HepG2 (cell line): ENCODE results near the gene PRKCG. TPM values are rescaled to one million over a fixed set of nuclear protein-coding genes. Genes with fewer than 3 reads are reported as not detected.

ENCODE experiments used
- FOXP1 ChIP-seq, 2 experiments: fragments of 450-650 bp in 1 of 2; IDR thresholded peaks; 2 replicates each; pipeline ENCODE4 v1.6.1; 2017 to 2018; ENCODE audit warnings: antibody characterized with exemption in 1 of 2
- MIER3 ChIP-seq: IDR thresholded peaks from 2 replicates; pipeline ENCODE4 v1.6.1; 2016; ENCODE audit warnings: missing compliant biosample characterization, borderline replicate concordance
- MIXL1 ChIP-seq: IDR thresholded peaks from 2 replicates; pipeline ENCODE4 v1.6.1; 2016
- NFE2L2 ChIP-seq: fragments of 150-350 bp; IDR thresholded peaks from 2 replicates; pipeline ENCODE4 v1.6.1; 2014; ENCODE audit warnings: low read length
- NPAS2 ChIP-seq: sonication (generic); formaldehyde crosslinking; IDR thresholded peaks from 2 replicates; pipeline ENCODE4 v1.8.0; 2022; ENCODE audit warnings: mild to moderate bottlenecking, missing genetic modification reagents, borderline replicate concordance
- RFX1 ChIP-seq: fragments of 450-650 bp; IDR thresholded peaks from 2 replicates; pipeline ENCODE4 v1.6.1; 2017
- SALL1 ChIP-seq: sonication (generic); formaldehyde crosslinking; IDR thresholded peaks from 2 replicates; pipeline ENCODE4 v1.8.0; 2022; ENCODE audit warnings: mild to moderate bottlenecking, missing genetic modification reagents
- TBL1XR1 ChIP-seq: fragments of 150-350 bp; IDR thresholded peaks from 2 replicates; pipeline ENCODE4 v1.6.1; 2014; ENCODE audit warnings: borderline replicate concordance, low read length; ENCODE audit not compliant: partially characterized antibody
- ZNF235 ChIP-seq: sonication (generic); formaldehyde crosslinking; IDR thresholded peaks from 2 replicates; pipeline ENCODE4 v1.8.1; 2023; ENCODE audit warnings: mild to moderate bottlenecking, missing genetic modification reagents, borderline replicate concordance
- ZNF331 ChIP-seq: sonication (generic); formaldehyde crosslinking; IDR thresholded peaks from 2 replicates; pipeline ENCODE4 v1.4.0; 2020; ENCODE audit warnings: missing genetic modification reagents
- polyA plus RNA-seq, 8 experiments: library from polyadenylated mRNA; depleted of rRNA in 3 of 8; stranded (reverse) in 7 of 8; unstranded in 1 of 8; fragments of >200 nt; fragmentation: Illumina TruSeq in 4 of 8; extraction: Trizol in 4 of 8; gene quantifications; 2 replicates each; pipeline versions ENCODE4 v1.2.1 to v1.2.3, GENCODE V29; 2011 to 2016; ENCODE audit warnings: low read depth in 4 of 8, missing spikeins in 1 of 8, mixed read lengths in 1 of 8; ENCODE audit not compliant: insufficient read depth in 1 of 8
- total RNA-seq, 5 experiments: library from RNA; depleted of rRNA; stranded (reverse); fragments of >200 nt; fragmentation: Illumina TruSeq; extraction: Trizol; gene quantifications; 2 replicates each; pipeline ENCODE4 v1.2.3, GENCODE V29; 2016; ENCODE audit warnings: low read depth in 1 of 5
- TF ChIP-seq, protein P1 (sequence below): sonication (generic); formaldehyde crosslinking; IDR thresholded peaks from 2 replicates; pipeline ENCODE4 v1.5.0; 2020; ENCODE audit warnings: mild to moderate bottlenecking, missing genetic modification reagents, borderline replicate concordance
- TF ChIP-seq, protein P2 (sequence below): sonication (generic); formaldehyde crosslinking; IDR thresholded peaks from 2 replicates; pipeline ENCODE4 v1.4.0; 2020; ENCODE audit warnings: missing genetic modification reagents, mild to moderate bottlenecking, borderline replicate concordance
- TF ChIP-seq, protein P3 (sequence below): sonication (generic); formaldehyde crosslinking; conservative IDR thresholded peaks from 2 replicates; pipeline ENCODE4 v1.4.0; 2020; ENCODE audit warnings: missing genetic modification reagents
- TF ChIP-seq, protein P4 (sequence below): sonication (generic); formaldehyde crosslinking; IDR thresholded peaks from 2 replicates; pipeline ENCODE4 v1.5.1; 2020; ENCODE audit warnings: missing genetic modification reagents, mild to moderate bottlenecking, borderline replicate concordance

Gene PRKCG
- total and polyA plus RNA-seq, 2 of the 13 experiments (the other 11 are each of a cell fraction or from before 2014, with no cell fraction given) = 0.02 to 0.03 TPM

DNA sequence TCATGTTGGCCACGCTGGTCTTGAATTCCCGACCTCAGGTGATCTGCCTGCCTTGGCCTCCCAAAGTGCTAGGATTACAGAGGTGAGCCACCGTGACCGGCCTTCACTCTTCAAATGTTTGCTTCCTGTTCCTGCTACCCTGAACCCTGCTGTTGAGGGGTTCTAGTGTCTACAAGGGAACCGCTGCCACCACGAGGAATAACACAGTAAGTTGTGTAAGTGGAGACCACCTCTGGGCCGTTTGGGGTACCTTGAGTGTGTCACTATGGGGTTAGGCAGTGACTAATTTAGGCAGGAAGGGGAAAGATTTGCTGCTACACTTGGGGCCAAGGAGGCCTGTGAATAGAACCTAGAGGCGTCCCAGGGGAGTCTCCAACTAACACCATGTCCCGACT lies 16.5 kb upstream of the PRKCG start (continued):
- TF ChIP-seq, protein P1, sequence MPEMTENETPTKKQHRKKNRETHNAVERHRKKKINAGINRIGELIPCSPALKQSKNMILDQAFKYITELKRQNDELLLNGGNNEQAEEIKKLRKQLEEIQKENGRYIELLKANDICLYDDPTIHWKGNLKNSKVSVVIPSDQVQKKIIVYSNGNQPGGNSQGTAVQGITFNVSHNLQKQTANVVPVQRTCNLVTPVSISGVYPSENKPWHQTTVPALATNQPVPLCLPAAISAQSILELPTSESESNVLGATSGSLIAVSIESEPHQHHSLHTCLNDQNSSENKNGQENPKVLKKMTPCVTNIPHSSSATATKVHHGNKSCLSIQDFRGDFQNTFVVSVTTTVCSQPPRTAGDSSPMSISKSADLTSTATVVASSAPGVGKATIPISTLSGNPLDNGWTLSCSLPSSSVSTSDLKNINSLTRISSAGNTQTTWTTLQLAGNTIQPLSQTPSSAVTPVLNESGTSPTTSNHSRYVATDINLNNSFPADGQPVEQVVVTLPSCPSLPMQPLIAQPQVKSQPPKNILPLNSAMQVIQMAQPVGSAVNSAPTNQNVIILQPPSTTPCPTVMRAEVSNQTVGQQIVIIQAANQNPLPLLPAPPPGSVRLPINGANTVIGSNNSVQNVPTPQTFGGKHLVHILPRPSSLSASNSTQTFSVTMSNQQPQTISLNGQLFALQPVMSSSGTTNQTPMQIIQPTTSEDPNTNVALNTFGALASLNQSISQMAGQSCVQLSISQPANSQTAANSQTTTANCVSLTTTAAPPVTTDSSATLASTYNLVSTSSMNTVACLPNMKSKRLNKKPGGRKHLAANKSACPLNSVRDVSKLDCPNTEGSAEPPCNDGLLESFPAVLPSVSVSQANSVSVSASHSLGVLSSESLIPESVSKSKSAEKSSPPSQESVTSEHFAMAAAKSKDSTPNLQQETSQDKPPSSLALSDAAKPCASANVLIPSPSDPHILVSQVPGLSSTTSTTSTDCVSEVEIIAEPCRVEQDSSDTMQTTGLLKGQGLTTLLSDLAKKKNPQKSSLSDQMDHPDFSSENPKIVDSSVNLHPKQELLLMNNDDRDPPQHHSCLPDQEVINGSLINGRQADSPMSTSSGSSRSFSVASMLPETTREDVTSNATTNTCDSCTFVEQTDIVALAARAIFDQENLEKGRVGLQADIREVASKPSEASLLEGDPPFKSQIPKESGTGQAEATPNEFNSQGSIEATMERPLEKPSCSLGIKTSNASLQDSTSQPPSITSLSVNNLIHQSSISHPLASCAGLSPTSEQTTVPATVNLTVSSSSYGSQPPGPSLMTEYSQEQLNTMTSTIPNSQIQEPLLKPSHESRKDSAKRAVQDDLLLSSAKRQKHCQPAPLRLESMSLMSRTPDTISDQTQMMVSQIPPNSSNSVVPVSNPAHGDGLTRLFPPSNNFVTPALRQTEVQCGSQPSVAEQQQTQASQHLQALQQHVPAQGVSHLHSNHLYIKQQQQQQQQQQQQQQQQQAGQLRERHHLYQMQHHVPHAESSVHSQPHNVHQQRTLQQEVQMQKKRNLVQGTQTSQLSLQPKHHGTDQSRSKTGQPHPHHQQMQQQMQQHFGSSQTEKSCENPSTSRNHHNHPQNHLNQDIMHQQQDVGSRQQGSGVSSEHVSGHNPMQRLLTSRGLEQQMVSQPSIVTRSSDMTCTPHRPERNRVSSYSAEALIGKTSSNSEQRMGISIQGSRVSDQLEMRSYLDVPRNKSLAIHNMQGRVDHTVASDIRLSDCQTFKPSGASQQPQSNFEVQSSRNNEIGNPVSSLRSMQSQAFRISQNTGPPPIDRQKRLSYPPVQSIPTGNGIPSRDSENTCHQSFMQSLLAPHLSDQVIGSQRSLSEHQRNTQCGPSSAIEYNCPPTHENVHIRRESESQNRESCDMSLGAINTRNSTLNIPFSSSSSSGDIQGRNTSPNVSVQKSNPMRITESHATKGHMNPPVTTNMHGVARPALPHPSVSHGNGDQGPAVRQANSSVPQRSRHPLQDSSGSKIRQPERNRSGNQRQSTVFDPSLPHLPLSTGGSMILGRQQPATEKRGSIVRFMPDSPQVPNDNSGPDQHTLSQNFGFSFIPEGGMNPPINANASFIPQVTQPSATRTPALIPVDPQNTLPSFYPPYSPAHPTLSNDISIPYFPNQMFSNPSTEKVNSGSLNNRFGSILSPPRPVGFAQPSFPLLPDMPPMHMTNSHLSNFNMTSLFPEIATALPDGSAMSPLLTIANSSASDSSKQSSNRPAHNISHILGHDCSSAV (CRISPR knock-in tag) = no peak
- TF ChIP-seq NPAS2 (no peak), MIER3 (no peak), ZNF235 (no peak), SALL1 (CRISPR knock-in tag) (peak; percentile 59), NFE2L2 (no peak), FOXP1 (IDR thresholded peaks at IDR 0.05) (no peak), FOXP1 (CRISPR knock-in tag; IDR thresholded peaks at IDR 0.05) (peak; percentile 23; the same call in 1 of the 2 replicates), ZNF331 (CRISPR knock-in tag) (peak; percentile 44; the same call in 1 of the 2 replicates), MIXL1 (0 out of 2 replicates have a peak, but pooled peaks have one; percentile 53), TBL1XR1 (no peak), RFX1 (no peak)
- TF ChIP-seq, protein P2, sequence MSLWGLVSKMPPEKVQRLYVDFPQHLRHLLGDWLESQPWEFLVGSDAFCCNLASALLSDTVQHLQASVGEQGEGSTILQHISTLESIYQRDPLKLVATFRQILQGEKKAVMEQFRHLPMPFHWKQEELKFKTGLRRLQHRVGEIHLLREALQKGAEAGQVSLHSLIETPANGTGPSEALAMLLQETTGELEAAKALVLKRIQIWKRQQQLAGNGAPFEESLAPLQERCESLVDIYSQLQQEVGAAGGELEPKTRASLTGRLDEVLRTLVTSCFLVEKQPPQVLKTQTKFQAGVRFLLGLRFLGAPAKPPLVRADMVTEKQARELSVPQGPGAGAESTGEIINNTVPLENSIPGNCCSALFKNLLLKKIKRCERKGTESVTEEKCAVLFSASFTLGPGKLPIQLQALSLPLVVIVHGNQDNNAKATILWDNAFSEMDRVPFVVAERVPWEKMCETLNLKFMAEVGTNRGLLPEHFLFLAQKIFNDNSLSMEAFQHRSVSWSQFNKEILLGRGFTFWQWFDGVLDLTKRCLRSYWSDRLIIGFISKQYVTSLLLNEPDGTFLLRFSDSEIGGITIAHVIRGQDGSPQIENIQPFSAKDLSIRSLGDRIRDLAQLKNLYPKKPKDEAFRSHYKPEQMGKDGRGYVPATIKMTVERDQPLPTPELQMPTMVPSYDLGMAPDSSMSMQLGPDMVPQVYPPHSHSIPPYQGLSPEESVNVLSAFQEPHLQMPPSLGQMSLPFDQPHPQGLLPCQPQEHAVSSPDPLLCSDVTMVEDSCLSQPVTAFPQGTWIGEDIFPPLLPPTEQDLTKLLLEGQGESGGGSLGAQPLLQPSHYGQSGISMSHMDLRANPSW (CRISPR knock-in tag) = 0 out of 2 replicates have a peak, but pooled peaks have one; percentile 22
- TF ChIP-seq, protein P3, sequence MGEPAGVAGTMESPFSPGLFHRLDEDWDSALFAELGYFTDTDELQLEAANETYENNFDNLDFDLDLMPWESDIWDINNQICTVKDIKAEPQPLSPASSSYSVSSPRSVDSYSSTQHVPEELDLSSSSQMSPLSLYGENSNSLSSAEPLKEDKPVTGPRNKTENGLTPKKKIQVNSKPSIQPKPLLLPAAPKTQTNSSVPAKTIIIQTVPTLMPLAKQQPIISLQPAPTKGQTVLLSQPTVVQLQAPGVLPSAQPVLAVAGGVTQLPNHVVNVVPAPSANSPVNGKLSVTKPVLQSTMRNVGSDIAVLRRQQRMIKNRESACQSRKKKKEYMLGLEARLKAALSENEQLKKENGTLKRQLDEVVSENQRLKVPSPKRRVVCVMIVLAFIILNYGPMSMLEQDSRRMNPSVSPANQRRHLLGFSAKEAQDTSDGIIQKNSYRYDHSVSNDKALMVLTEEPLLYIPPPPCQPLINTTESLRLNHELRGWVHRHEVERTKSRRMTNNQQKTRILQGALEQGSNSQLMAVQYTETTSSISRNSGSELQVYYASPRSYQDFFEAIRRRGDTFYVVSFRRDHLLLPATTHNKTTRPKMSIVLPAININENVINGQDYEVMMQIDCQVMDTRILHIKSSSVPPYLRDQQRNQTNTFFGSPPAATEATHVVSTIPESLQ (CRISPR knock-in tag) = no peak
- TF ChIP-seq, protein P4, sequence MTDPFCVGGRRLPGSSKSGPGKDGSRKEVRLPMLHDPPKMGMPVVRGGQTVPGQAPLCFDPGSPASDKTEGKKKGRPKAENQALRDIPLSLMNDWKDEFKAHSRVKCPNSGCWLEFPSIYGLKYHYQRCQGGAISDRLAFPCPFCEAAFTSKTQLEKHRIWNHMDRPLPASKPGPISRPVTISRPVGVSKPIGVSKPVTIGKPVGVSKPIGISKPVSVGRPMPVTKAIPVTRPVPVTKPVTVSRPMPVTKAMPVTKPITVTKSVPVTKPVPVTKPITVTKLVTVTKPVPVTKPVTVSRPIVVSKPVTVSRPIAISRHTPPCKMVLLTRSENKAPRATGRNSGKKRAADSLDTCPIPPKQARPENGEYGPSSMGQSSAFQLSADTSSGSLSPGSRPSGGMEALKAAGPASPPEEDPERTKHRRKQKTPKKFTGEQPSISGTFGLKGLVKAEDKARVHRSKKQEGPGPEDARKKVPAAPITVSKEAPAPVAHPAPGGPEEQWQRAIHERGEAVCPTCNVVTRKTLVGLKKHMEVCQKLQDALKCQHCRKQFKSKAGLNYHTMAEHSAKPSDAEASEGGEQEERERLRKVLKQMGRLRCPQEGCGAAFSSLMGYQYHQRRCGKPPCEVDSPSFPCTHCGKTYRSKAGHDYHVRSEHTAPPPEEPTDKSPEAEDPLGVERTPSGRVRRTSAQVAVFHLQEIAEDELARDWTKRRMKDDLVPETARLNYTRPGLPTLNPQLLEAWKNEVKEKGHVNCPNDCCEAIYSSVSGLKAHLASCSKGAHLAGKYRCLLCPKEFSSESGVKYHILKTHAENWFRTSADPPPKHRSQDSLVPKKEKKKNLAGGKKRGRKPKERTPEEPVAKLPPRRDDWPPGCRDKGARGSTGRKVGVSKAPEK (CRISPR knock-in tag) = no peak
